AG08396 (cell line): Measurements from ENCODE around the gene SLC35B2.
A peak's percentile ranks its signal among the peaks of the same experiment; 100 is the strongest.

Source experiments
- DNase-seq: peaks from one replicate; pipeline ENCODE4 v3.0.0; 2012; ENCODE audit warnings: low spot score, mixed read lengths

Gene SLC35B2

DNA sequence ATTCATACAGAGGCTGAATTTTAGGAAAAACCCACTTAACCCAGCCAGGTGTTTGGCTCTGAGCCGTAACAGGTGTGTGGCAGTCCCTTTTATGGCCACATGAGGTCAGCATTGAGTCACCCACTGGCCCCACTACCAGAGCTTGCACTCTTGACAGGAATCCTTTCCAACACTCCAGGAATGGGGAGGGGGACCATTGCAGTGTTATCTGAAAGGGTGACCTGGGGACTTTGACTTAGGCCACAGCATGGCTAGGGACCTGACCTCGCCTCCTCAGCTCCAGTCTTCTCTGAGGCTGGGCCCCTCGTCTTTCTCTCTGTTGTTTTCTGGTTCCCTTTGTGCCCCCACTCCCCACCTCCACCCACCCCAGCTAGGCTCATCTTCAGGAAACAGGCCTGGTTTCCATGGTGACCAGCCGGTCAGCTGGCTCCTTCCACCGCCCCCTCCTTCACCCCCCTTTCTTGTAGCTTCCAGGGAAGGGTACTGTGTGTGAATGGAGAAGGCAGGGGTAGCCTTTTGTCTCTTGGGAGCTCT is 10.8 kb upstream of the SLC35B2 start:
- peak; percentile 71 for DNase-seq

DNA sequence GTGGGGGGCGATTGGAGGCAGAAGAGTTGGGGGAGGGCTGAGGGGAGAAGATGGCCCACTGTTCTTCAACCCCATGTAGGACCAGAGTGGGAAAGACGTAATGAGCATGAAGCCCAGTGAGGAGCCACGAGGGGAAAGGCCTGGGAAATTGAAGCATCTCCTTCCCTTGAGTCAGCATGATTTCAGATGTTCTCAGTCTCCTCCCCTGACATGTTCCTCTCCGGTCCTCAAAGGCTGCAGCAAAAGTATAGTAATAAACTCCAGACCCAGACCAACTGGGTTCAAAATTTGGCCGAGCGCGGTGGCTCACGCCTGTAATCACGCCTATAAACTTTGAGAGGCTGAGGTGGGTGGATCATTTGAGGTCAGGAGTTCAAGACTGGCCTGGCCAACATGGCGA is 9.9 kb upstream of the SLC35B2 start:
- DNase-seq = no peak

DNA sequence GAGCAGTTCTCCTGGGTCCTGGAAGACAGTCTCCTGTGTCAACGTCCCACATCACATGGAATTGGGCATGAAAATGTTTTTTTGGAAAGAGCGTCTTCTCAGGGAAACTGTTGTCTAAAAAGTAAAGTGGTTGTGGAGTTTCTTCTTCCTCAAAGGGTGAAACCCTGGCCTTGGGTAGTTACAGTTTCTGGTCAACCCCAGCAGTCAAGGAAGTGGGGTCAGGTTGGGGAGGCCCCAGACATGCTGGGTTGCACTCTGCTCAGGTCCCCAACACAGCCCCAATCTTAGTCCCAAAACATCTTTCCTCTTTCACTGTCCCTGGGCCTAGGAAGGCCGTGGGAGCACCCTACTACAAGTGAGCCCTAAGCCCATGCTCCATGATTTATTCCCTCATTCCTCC is 9.0 kb upstream of the SLC35B2 start:
- no peak for DNase-seq

DNA sequence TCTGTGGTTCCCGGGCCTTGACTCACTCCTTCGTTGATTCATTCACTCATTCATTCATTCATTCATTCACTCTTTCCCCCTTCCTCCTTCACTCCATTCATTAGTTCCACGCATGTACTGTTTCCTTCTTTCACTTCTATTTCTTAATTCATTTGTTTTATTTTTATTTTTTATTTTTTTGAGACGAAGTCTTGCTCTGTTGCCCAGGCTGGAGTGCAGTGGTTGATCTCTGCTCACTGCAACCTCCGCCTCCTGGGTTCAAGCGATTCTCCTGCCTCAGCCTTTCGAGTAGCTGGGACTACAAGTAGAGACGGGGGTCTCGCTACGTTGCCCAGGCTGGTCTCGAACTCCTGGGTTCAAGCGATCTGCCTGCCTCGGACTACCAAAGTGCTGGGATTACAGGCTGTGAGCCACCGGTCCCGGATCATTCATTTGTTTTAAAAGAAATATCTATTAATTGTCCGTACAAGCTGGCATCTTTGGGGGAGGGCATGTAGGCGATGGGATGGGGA is 8.4 kb upstream of the SLC35B2 start:
- no peak for DNase-seq

DNA sequence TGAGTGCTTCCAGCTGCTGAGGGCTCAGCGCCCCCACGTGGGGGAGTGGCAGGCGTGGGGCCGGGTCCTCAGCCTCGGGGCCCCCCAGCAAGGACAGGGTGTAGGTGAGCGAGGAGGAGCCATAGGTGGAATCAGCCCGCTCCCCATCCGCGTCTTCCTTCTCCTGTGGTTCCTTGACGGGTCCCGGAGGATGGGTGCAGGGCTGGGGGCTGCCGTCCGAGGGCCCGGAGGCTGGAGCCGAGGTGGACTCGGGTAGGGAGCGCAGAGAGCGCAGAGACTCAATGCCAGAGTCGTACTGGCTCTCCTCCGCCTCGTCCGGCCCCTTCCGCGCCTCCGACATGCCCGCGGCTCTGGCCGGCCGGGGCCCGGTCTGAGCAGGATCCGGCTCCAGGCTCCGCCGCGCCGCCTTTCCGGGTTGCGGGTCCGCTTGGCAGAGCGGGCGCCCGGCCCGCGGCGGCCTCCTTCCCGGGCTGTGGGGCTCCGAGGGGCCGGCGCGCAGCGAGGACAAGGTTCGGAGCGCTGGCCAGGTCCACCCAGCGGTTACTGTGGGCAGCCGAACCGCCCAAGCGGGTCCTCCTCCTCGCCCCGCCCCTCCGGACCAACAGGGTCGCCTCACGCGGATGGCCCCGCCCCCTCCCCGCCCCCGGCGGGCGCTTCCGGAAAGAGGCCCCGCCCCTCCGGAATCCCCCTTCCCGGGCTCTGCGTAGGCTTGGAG is 7.8 kb upstream of the SLC35B2 start, which contains the start of gene NFKBIE:
Gene NFKBIE, minus strand, starts transcription at position 545 of the 715 bp plus-strand sequence. Its CDS starts 205 bp downstream, at position 340.
- peak; percentile 98 for DNase-seq

DNA sequence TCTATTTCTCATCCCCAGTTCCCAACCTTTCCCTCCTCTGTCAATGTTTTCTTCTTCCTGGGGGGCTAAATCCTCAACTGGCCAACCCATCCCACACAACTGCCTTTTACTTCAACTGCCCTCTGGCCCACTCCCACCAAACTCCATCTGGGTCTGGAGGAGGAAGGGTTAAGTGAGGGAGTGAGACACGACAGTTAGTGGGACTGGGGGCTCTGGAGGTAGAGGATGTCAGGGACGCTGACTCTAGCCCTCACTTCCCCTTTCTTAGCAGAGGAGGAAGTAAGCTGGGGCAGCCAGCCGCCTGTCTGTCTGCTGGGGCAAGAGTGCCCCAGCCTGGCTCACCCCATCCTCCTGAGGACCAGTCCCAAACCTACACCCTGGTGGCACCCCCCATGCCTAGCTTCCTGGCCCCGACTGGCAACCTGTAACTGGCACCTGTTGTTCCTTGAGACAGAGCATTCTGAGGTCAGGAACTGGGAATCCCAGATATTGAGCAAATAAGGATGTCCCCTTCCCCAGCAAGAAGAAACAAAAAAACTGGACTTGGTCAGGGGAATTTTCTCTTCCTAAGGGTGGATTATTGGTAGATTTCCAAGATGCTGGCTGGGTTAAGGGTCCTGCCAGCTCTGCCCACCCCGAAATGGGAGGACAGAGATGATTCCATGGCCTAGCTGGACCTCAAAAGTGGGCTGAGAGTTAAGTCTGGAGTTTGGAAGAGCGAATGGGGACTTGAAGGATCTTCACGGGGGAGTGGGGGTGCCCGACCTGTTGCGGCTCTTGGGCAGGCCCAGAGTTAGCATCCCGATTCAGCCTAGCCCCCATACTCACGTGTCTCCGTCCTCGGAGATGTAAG is 7.1 kb upstream of the SLC35B2 start:
- DNase-seq = no peak

DNA sequence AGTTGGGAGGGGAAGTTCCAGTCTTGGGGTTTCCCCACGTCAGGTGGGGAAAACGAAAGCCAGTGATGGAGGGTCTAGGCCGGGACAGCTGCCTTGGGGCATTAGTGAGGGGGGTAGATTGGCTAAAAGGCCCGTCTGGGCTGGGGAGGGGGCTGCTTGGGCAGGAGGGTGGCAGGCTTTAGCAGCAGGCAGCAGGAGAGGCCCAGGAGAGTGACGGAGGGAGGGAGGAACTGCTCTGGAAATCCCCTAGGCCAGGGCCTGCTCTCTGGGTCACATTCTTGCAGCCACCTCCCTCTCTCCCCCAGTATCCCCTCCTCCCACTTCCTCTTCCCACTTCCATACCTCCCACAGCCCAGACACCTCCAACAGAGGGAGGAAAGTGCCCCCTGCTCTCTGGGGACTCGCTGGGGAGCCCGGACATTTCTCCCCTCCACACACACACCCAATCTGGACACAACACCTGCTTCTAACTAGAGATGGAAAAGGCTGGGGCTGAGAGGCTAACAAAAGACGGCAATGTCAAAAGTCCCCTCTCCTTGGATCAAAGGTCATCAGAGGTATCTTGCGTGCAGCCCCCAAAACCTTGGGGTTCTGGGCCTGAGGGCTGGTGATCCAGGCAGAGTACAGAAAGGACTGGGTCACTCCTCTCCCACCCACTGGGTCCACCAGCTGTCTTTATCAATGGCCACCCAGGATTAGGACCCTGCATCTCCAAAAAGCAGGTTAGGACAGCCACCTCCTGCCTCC is 6.2 kb upstream of the SLC35B2 start:
- DNase-seq = no peak

DNA sequence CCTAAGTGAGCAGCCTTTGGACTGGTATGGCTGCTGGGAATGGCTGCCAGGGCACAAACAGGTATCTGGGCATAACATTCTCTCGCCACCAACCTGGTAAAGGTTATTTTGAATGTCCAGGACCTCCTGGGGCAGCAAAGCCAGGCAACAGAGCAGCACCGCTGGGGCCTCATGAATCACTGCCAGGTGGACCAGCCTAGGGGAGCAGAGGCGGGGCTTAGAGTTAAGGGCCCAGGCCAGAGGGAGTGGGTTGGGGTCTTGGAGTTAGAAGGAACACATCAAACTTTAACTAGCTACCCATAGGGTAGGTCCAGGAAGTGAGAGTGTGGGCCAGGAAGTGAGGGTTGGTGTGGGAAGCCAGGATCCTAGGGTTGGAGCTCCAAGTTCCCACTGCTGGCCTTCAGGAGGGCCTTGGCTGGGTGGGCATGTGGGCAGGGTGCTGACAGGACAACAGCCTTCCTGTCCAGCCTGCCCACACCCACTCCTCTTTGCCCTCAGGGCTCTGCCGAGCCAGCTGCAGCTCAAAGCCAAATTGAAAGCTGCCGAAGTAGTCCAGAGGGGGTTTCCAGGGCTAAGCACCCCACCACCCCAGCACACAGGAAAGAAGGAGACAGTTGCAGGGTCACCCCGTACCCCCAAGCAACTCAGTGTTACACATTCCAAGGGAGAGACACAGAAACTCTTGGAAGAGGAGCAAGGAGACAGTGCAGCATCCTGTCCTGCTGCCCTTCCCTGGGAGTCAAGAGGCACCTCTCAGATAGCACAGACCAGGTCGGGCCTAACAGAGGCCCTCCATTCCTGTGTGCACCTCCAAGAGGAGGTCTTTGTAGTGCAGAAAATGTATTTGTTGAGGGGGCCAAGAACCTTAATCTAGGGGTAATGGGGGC is 5.4 kb upstream of the SLC35B2 start:
- no peak for DNase-seq

DNA sequence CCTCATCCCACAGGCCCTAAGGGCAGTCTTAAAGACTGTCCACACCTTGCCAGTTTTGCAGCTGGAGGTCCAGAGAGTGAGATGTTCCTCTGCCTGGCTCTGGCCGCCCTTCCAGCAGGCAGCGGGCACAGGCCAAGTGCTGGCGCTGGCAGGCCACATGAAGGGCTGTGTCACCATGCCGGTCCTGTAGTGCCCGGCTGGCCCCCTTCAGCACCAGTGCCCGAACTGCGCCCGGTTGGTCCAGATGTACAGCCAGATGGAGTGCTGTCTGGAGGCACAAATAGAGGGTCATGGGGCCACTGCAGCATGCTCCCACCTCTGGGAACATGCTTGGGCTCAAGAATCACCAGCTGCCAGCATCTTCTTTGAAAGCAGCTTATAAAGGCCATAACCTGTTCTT is 4.3 kb upstream of the SLC35B2 start:
- no peak for DNase-seq

DNA sequence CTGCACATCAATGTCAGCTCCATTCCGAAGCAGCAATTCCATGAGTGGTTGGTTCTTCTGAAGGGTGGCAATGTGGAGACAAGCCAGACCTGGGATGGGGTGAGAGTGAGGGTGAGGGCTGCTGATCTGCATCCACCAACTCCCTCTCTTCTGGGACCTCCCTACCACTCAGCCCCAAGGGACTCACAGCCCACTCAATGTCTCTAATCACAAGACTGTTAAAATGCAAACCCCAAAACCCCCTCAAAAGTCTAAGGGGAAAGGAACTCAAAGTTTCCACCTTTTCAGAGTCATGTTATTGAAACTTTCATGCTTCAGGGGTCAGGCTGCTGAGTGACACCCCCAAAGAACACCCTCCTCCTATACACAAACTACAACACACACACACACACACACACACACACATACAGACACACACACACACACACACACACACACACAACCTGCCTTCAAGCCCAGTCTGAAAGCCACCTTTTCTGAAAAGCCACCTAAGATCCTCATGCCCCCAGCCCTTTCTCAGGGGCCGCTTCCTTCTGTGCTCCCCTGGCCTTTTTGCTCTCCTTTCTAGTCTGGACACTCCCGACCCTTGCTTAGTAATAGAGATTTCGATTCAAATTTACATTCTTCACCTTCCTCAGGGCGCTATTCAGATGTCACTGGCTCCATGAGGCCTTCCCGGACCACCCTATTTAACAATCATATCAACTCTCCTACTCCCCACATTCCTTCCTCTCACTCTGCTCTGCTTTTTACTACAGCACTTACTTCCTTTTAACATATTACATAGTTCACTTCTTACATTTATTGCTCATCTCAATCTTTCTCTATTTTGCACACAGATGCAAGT is 3.3 kb upstream of the SLC35B2 start:
- DNase-seq = no peak

DNA sequence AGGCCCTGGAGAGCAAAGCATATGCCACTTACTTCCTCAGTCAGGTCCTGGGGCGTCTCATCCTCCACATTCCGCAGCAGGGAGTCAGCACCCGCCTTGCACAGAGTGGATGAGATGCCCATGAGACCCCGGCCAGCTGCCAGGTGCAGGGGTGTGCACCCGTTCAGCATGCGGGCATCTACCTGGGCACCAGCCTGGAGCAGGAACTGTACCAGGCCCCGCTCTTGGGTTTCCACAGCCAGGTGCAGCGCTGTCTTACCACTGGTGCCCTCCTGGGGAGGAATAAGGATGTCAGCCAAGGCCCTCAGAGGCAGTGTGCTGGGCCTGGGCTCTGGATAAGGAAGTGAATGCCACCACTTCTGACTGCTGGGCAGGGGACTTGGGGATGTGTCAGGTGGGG is 2.7 kb upstream of the SLC35B2 start:
- no peak for DNase-seq

DNA sequence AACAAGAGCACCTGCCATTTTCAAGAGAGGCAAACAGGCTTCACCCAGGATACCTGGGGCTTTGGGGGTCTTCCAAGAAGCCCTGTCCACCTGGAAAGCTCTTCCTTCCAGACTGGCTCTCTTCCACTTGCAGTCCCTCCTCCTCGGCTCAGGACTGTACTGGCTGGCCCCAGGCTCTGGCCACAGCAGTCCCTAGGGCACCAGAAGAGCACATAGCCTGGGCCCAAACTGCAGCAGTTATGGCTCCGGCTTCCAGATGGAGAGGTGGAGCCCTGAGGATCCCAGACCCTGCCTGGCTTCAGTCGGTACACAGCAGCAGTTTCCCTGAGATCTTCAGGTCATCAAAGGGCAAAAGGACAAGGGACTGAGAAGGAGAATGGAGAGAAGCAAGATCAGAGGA is 1.6 kb upstream of the SLC35B2 start:
- DNase-seq = no peak

DNA sequence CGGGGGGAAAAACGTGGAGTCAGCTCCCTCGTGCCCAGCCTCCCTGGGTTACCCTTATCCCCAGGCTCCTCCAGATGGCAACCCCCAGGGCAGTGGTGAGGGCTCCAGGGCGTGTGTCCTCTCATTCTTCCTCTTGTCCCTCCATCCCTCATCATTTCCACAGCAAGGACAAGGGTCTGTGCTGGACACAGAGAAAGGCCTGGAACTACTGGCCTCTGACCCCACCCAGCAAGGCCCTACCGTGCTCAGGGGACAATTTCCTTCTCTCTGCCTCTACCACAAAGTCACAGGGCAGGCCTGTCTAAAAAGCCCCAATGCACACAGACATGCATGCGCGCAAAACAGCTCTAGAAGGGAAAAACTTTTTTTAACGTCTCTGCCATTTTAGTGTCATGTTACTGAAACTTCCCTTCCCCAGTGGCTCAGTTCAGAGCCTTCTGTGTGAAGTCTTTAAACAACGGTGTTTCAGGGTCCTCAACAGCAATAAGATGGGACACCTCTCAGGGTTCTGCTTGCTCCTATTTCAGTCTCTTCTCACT is 1.1 kb upstream of the SLC35B2 start:
- DNase-seq = no peak

DNA sequence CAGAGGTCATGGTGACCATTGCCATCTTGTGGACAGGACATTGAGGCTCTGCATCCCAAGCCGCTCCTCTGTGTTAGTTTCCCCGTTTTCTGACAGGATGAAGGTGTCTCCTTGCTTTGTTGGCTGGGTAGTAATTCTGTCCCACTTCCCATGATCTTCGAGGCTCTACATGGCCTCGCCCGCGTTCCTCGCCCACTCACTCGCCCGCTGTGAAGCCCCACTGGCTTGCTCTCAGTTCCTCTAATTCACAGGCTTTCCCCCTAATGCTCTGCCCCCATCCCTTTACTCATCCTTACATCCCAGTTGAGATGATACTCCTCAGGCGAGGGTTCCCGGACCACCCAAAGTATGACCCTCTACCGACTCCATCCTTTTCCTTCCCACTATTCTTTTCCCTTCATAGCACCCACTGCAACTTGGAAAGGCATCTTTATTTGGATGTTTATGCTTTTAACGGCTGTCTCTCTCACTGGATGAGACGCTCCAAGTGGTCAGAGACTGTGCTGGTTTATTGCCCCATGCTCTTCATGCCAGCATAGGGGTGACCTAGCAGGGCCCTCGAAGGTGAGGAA is 511 bp upstream of the SLC35B2 start:
- no peak for DNase-seq

DNA sequence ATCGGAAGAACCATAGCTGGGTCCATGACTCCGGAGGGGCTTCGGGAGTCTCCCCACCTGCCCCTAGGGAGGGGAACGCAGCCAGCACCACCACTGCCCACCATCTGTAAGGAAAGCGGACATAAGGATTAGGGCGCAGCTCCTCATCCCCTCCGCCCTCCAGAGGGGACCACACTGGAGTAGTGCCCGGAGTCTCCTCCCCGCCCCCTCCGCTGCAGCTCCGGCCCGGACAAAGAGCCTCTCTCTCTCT is 628 bp downstream of the SLC35B2 start:
- no peak for DNase-seq

DNA sequence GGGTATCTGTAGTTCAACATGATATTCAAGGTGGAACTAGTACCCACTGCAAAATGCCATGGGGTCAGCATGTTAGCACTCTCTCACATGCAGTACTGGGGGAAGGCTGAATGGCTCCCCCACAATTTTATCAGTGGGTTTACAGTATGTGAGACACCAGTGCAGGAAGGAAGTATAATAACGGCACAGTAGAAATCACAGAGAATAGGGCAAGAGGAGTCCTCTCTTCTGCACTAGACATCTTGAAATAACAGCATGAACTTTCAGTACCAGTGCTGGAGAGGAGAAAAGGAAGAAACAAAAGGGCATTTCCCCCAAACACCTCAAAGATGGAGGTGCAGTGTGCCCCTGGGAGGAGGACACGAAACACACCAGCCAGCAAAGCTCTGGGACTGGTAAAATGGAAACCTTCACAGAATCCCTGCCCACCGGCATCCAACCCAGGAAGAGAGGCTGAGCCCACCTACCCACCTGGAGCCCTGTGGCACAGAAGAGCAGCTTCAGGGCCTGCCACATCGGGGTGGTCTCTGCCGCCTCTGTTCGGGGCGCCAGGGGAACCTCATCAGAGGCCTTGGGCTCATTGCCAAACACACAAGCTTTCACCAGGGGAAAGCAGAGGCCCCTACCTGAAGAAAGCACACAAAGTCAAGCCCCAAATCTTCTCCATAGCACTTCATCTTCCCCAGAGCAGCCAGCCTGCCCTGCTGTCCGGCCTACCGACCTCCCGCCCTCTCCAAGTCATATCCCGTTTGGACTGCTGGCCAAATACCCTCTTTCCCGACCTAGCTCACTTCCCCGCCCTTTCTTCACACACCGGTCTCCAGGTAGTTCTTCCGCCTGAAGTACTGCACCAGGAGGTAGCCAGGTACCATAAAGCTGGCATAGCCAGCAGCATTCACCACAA is 1.2 kb downstream of the SLC35B2 start:
- DNase-seq = no peak

DNA sequence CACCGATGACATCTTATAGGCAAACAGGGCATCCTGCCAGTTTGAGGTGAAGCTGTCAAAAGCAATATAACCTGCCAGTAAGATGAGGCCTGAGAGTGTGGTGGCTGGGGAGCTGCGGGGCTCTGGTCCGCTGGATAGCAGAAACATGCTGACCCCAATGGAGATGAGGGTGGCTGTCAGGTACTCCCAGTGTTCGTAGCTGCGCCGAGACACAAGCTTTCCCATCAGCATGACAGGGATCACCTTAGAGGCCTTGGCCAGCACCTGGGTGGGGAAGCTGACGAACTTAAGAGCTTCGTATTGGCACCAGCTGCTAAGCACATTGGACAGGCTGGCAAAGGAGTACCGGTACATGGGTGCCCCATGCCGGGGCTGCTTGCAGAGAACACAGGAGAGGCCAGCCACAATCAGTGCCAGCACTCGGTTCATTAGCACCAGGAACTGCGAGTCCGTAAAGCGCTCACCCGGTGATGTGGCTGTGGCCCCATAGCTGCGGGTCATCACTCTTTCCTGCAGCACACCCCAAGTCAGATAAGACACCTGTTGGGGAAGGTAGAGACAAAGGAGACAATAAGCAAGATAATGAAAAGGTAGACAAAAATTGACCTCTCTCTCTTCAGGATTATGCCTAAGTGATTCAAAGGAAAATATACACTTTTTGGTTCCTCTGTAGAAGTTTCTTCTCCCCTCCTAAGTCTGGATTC is 2.1 kb downstream of the SLC35B2 start:
- DNase-seq = no peak
